ENCODE results near the gene ZC3HAV1. TPM values are rescaled to one million over a fixed set of nuclear protein-coding genes. Genes with fewer than 3 reads are reported as not detected.

ZC3HAV1 gene
- total and polyA plus RNA-seq, 2 of the 13 experiments (the other 11 are each of a cell fraction or from before 2014, with no cell fraction given), result 12.7 to 23.7 TPM

DNA sequence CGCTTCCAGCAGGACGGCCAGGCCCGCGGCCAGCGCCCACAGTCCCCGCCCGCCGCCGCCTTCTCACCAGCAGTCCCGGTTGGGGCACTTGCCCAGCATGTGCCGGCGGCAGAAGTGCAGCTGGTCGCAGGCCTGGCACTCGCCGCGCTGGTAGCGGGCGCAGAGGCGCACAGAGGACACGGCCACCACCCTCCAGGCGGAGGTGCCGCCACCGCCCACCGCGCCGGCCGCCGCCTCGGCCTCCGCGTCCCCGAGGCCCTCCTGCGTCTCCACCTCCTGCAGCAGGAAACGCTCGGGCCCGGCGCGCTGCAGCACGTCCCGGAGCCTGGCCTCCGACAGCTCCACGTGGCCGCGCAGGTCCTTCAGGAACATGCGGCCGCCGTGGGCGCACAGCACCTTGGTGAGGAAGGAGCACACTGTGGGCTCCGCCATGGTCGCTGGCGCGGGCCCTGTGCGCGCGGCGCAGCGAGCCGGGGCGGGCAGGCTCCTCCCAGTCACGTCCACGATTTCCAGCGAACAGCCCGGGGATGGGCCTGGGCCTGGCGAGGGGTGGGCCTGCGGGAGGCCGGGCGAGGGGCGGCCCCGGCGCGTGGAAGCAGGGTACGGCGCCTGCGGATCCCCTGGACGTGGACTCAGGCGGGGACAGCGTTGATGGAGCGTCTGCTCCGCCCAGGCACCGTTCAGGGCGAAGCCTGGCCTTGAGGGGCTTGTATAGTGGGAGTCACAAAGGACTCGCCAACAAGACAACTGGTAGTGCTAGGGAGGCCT lies 73.8 kb downstream of the ZC3HAV1 start, which contains the start of gene ZC3HAV1L (continued):
- TF ChIP-seq, protein P1, sequence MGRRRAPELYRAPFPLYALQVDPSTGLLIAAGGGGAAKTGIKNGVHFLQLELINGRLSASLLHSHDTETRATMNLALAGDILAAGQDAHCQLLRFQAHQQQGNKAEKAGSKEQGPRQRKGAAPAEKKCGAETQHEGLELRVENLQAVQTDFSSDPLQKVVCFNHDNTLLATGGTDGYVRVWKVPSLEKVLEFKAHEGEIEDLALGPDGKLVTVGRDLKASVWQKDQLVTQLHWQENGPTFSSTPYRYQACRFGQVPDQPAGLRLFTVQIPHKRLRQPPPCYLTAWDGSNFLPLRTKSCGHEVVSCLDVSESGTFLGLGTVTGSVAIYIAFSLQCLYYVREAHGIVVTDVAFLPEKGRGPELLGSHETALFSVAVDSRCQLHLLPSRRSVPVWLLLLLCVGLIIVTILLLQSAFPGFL (CRISPR knock-in tag; IDR thresholded peaks at IDR 0.05), result no peak
- TF ChIP-seq RCOR2 (CRISPR knock-in tag; IDR thresholded peaks at IDR 0.05) (no peak), ZFP41 (CRISPR knock-in tag; IDR thresholded peaks at IDR 0.05; ENCODE audit: borderline replicate concordance) (0 out of 2 replicates have a peak, but pooled peaks have one; percentile 64), NRL (CRISPR knock-in tag; IDR thresholded peaks at IDR 0.05; ENCODE audit: borderline replicate concordance) (peak; percentile 73; the same call in 1 of the 2 replicates), HOXA5 (CRISPR knock-in tag; IDR thresholded peaks at IDR 0.05) (no peak), ZNF660 (CRISPR knock-in tag; IDR thresholded peaks at IDR 0.05; ENCODE audit: borderline replicate concordance, low read depth) (no peak), KDM6A (CRISPR knock-in tag; IDR thresholded peaks at IDR 0.05; ENCODE audit: low read depth) (no peak), CHD2 (IDR thresholded peaks at IDR 0.05; ENCODE audit: low read depth, low read length) (no peak), SALL1 (CRISPR knock-in tag; IDR thresholded peaks at IDR 0.05) (peak; percentile 47; the same call in 1 of the 2 replicates), TBL1XR1 (IDR thresholded peaks at IDR 0.05; ENCODE audit: borderline replicate concordance, low read length, partially characterized antibody) (no peak), KDM2A (CRISPR knock-in tag; IDR thresholded peaks at IDR 0.05; ENCODE audit: borderline replicate concordance, low read depth) (peak; percentile 32), HNRNPK (IDR thresholded peaks at IDR 0.05; ENCODE audit: low read depth, low read length, poor library complexity, severe bottlenecking) (no peak), MAF1 (CRISPR knock-in tag; IDR thresholded peaks at IDR 0.05; ENCODE audit: borderline replicate concordance) (no peak), ZNF460 (CRISPR knock-in tag; IDR thresholded peaks at IDR 0.05; ENCODE audit: borderline replicate concordance) (no peak), YEATS2 (CRISPR knock-in tag; IDR thresholded peaks at IDR 0.05; ENCODE audit: borderline replicate concordance) (no peak), ZNF816 (CRISPR knock-in tag; IDR thresholded peaks at IDR 0.05; ENCODE audit: borderline replicate concordance) (no peak), ZNF724P (CRISPR knock-in tag; IDR thresholded peaks at IDR 0.05; ENCODE audit: borderline replicate concordance) (no peak), SOX5 (CRISPR knock-in tag; IDR thresholded peaks at IDR 0.05; ENCODE audit: borderline replicate concordance) (no peak), KDM1A (CRISPR knock-in tag; IDR thresholded peaks at IDR 0.05) (no peak)
- TF ChIP-seq, protein P2, sequence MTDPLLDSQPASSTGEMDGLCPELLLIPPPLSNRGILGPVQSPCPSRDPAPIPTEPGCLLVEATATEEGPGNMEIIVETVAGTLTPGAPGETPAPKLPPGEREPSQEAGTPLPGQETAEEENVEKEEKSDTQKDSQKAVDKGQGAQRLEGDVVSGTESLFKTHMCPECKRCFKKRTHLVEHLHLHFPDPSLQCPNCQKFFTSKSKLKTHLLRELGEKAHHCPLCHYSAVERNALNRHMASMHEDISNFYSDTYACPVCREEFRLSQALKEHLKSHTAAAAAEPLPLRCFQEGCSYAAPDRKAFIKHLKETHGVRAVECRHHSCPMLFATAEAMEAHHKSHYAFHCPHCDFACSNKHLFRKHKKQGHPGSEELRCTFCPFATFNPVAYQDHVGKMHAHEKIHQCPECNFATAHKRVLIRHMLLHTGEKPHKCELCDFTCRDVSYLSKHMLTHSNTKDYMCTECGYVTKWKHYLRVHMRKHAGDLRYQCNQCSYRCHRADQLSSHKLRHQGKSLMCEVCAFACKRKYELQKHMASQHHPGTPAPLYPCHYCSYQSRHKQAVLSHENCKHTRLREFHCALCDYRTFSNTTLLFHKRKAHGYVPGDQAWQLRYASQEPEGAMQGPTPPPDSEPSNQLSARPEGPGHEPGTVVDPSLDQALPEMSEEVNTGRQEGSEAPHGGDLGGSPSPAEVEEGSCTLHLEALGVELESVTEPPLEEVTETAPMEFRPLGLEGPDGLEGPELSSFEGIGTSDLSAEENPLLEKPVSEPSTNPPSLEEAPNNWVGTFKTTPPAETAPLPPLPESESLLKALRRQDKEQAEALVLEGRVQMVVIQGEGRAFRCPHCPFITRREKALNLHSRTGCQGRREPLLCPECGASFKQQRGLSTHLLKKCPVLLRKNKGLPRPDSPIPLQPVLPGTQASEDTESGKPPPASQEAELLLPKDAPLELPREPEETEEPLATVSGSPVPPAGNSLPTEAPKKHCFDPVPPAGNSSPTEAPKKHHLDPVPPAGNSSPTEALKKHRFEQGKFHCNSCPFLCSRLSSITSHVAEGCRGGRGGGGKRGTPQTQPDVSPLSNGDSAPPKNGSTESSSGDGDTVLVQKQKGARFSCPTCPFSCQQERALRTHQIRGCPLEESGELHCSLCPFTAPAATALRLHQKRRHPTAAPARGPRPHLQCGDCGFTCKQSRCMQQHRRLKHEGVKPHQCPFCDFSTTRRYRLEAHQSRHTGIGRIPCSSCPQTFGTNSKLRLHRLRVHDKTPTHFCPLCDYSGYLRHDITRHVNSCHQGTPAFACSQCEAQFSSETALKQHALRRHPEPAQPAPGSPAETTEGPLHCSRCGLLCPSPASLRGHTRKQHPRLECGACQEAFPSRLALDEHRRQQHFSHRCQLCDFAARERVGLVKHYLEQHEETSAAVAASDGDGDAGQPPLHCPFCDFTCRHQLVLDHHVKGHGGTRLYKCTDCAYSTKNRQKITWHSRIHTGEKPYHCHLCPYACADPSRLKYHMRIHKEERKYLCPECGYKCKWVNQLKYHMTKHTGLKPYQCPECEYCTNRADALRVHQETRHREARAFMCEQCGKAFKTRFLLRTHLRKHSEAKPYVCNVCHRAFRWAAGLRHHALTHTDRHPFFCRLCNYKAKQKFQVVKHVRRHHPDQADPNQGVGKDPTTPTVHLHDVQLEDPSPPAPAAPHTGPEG (CRISPR knock-in tag; IDR thresholded peaks at IDR 0.05), result no peak
- TF ChIP-seq, protein P3, sequence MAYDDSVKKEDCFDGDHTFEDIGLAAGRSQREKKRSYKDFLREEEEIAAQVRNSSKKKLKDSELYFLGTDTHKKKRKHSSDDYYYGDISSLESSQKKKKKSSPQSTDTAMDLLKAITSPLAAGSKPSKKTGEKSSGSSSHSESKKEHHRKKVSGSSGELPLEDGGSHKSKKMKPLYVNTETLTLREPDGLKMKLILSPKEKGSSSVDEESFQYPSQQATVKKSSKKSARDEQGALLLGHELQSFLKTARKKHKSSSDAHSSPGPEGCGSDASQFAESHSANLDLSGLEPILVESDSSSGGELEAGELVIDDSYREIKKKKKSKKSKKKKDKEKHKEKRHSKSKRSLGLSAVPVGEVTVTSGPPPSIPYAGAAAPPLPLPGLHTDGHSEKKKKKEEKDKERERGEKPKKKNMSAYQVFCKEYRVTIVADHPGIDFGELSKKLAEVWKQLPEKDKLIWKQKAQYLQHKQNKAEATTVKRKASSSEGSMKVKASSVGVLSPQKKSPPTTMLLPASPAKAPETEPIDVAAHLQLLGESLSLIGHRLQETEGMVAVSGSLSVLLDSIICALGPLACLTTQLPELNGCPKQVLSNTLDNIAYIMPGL (CRISPR knock-in tag; IDR thresholded peaks at IDR 0.05; ENCODE audit: borderline replicate concordance in 1 of 2, low read depth in 1 of 2), result peak; percentile 75 to 94
